IMR-90 (cell line): ENCODE data around the gene C9orf43.

Experiments
- BHLHE40 ChIP-seq: fragments of 150-350 bp; IDR thresholded peaks from 2 replicates; pipeline ENCODE4 v1.6.1; 2016; ENCODE audit warnings: mild to moderate bottlenecking, low read depth, low read length
- CEBPB ChIP-seq: IDR thresholded peaks from 2 replicates; pipeline ENCODE4 v1.6.1; 2012; ENCODE audit warnings: low read depth, low read length, improper control_type of control experiment
- ELK1 ChIP-seq: fragments of 150-350 bp; IDR thresholded peaks from 2 replicates; pipeline ENCODE4 v1.6.1; 2016; ENCODE audit warnings: low read depth, mild to moderate bottlenecking, low read length, moderate library complexity, borderline replicate concordance
- MAFK ChIP-seq: IDR thresholded peaks from 2 replicates; pipeline ENCODE4 v1.6.1; 2012; ENCODE audit warnings: low read depth, low read length, improper control_type of control experiment
- MAZ ChIP-seq: IDR thresholded peaks from 2 replicates; pipeline ENCODE4 v1.6.1; 2012; ENCODE audit warnings: low read depth, mild to moderate bottlenecking, low read length, improper control_type of control experiment, moderate library complexity, borderline replicate concordance
- NFE2L2 ChIP-seq: fragments of 150-350 bp; IDR thresholded peaks from 2 replicates; pipeline ENCODE4 v1.6.1; 2016; ENCODE audit warnings: low read depth, mild to moderate bottlenecking, low read length
- POLR2A ChIP-seq: IDR thresholded peaks from 2 replicates; pipeline ENCODE4 v1.6.1; 2012; ENCODE audit warnings: mild to moderate bottlenecking, low read depth, low read length
- RAD21 ChIP-seq: IDR thresholded peaks from 2 replicates; pipeline ENCODE4 v1.6.1; 2012; ENCODE audit warnings: low read length, improper control_type of control experiment
- RCOR1 ChIP-seq: IDR thresholded peaks from 2 replicates; pipeline ENCODE4 v1.6.1; 2012; ENCODE audit warnings: mild to moderate bottlenecking, low read length, improper control_type of control experiment; ENCODE audit not compliant: insufficient replicate concordance
- SMC3 ChIP-seq: fragments of 150-350 bp; IDR thresholded peaks from 2 replicates; pipeline ENCODE4 v1.6.1; 2016; ENCODE audit warnings: low read depth, mild to moderate bottlenecking, antibody characterized with exemption, low read length, moderate library complexity
- USF2 ChIP-seq: fragments of 150-350 bp; IDR thresholded peaks from 2 replicates; pipeline ENCODE4 v1.6.1; 2017; ENCODE audit warnings: mild to moderate bottlenecking, antibody characterized with exemption, low read length, low read depth
- TF ChIP-seq, protein P1 (sequence below): conservative IDR thresholded peaks from 2 replicates; pipeline ENCODE4 v1.5.1; 2012; ENCODE audit warnings: mild to moderate bottlenecking, low read depth, low read length, improper control_type of control experiment

GRCh38 chr9:113398796-113399195, 11.8 kb upstream of the C9orf43 start:
- TF ChIP-seq, protein P1, sequence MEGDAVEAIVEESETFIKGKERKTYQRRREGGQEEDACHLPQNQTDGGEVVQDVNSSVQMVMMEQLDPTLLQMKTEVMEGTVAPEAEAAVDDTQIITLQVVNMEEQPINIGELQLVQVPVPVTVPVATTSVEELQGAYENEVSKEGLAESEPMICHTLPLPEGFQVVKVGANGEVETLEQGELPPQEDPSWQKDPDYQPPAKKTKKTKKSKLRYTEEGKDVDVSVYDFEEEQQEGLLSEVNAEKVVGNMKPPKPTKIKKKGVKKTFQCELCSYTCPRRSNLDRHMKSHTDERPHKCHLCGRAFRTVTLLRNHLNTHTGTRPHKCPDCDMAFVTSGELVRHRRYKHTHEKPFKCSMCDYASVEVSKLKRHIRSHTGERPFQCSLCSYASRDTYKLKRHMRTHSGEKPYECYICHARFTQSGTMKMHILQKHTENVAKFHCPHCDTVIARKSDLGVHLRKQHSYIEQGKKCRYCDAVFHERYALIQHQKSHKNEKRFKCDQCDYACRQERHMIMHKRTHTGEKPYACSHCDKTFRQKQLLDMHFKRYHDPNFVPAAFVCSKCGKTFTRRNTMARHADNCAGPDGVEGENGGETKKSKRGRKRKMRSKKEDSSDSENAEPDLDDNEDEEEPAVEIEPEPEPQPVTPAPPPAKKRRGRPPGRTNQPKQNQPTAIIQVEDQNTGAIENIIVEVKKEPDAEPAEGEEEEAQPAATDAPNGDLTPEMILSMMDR, result no peak
- TF ChIP-seq USF2, result no peak
- TF ChIP-seq RAD21, result no peak
- TF ChIP-seq CEBPB, result no peak
- TF ChIP-seq ELK1, result no peak
- no peak for TF ChIP-seq POLR2A
- TF ChIP-seq SMC3, result no peak
- no peak for TF ChIP-seq BHLHE40
- no peak for TF ChIP-seq MAFK
- no peak for TF ChIP-seq NFE2L2
- TF ChIP-seq MAZ, result no peak
- no peak for TF ChIP-seq RCOR1
